Endothelial cell of umbilical vein (primary cell): ENCODE results near the gene TUB.

Experiments
- CTCF ChIP-seq, 2 donors: IDR thresholded peaks; 1 replicate in 1 of 2; 2 replicates in 1 of 2; pipeline ENCODE4 v1.5.1; 2011; ENCODE audit warnings: low read length in 2 of 2, mild to moderate bottlenecking in 2 of 2, moderate library complexity in 2 of 2, control low read depth in 1 of 2, inconsistent platforms in 1 of 2, low read depth in 1 of 2; ENCODE audit not compliant: insufficient read depth in 1 of 2; ENCODE audit errors: extremely low read depth in 1 of 2
- EZH2 ChIP-seq: IDR thresholded peaks from 2 replicates; pipeline ENCODE4 v1.6.1; 2012; ENCODE audit warnings: borderline replicate concordance, low read depth, mild to moderate bottlenecking, moderate library complexity, low read length, inconsistent platforms; ENCODE audit not compliant: severe bottlenecking
- GATA2 ChIP-seq: IDR thresholded peaks from 2 replicates; pipeline ENCODE4 v1.7.0; 2011; ENCODE audit warnings: low read depth, mild to moderate bottlenecking, moderate library complexity, mixed read lengths, low read length; ENCODE audit not compliant: insufficient read length, insufficient read depth
- JUN ChIP-seq: IDR thresholded peaks from 2 replicates; pipeline ENCODE4 v1.6.1; 2011; ENCODE audit warnings: borderline replicate concordance, low read depth; ENCODE audit not compliant: insufficient read length, insufficient read depth
- POLR2A ChIP-seq: IDR thresholded peaks from 2 replicates; pipeline ENCODE4 v1.6.1; 2012; ENCODE audit warnings: low read depth, mild to moderate bottlenecking, control low read depth, low read length
- POLR2AphosphoS5 ChIP-seq: IDR thresholded peaks from 2 replicates; pipeline ENCODE4 v1.6.1; 2012; ENCODE audit warnings: low read depth, mild to moderate bottlenecking, control low read depth, low read length, moderate library complexity; ENCODE audit not compliant: insufficient read depth

GRCh38 chr11:8100605-8101004, 19.6 kb downstream of the TUB start:
- no peak for TF ChIP-seq CTCF (IDR thresholded peaks at IDR 0.05; ENCODE audit: extremely low read depth in 1 of 2, insufficient read depth in 1 of 2, low read depth in 1 of 2, low read length in 2 of 2)
- no peak for TF ChIP-seq JUN
- TF ChIP-seq POLR2A, result no peak
- TF ChIP-seq GATA2, result no peak
- TF ChIP-seq POLR2AphosphoS5, result no peak
- no peak for TF ChIP-seq EZH2
